Stimulated activated CD8-positive, alpha-beta memory T cell treated with anti-CD3 and anti-CD28 coated beads, Interleukin-7, amount 100 ng/mL, for 1 hour (primary cell): ENCODE results near the gene RNF39.
"Not testable (repeated sequence)": the region's sequence is repeated elsewhere in the genome, so short reads cannot be mapped to it uniquely, and the experiment has no call there.

Source experiments
- DNase-seq, 2 donors: peaks; one replicate each; pipeline ENCODE4 v3.0.0-alpha.2; 2020; ENCODE audit warnings: low read depth in 2 of 2

The RNF39 gene

GRCh38 chr6:30062471-30063178 lies 12.9 kb downstream of the RNF39 start:
- DNase-seq = no peak

GRCh38 chr6:30061858-30062458 lies 13.6 kb downstream of the RNF39 start:
- no peak for DNase-seq

- DNase-seq = peak; percentile 69 to 73
These were observed 14.3 kb downstream of the RNF39 start, which contains the start of gene POLR1H for GRCh38 chr6:30061092-30061857. TSS of gene POLR1H (plus strand) at chr6:30061265. CDS start at chr6:30061525, 260 bp downstream.

- no peak for DNase-seq
These were observed 14.9 kb downstream of the RNF39 start for GRCh38 chr6:30060606-30061091.

- no peak for DNase-seq
These were observed 20.1 kb downstream of the RNF39 start for GRCh38 chr6:30055513-30055912.

GRCh38 chr6:30053682-30054081 lies 21.9 kb downstream of the RNF39 start:
- DNase-seq = no peak

GRCh38 chr6:30047220-30047619 lies 28.3 kb downstream of the RNF39 start:
- no peak for DNase-seq

GRCh38 chr6:30044630-30045029 lies 30.9 kb downstream of the RNF39 start:
- DNase-seq = no peak

GRCh38 chr6:30043744-30044143 lies 31.8 kb downstream of the RNF39 start:
- no peak for DNase-seq

GRCh38 chr6:30042914-30043313 lies 32.7 kb downstream of the RNF39 start:
- DNase-seq = no peak

GRCh38 chr6:30042476-30042875 lies 33.1 kb downstream of the RNF39 start:
- no peak for DNase-seq

GRCh38 chr6:30041821-30042220 lies 33.7 kb downstream of the RNF39 start:
- no peak for DNase-seq

- DNase-seq = no peak
These were observed 34.3 kb downstream of the RNF39 start for GRCh38 chr6:30041221-30041620.

- no peak for DNase-seq
These were observed 38.3 kb downstream of the RNF39 start for GRCh38 chr6:30037182-30037788.

GRCh38 chr6:30035784-30036183 lies 39.8 kb downstream of the RNF39 start:
- no peak for DNase-seq

GRCh38 chr6:30033440-30033839 lies 42.1 kb downstream of the RNF39 start:
- not testable (repeated sequence) for DNase-seq

GRCh38 chr6:30031381-30031780 lies 44.2 kb downstream of the RNF39 start:
- DNase-seq = no peak

- no peak for DNase-seq
These were observed 46.0 kb downstream of the RNF39 start for GRCh38 chr6:30029588-30029987.

GRCh38 chr6:30025186-30025585 lies 50.4 kb downstream of the RNF39 start:
- DNase-seq = no peak

- not testable (repeated sequence) for DNase-seq
These were observed 52.9 kb downstream of the RNF39 start for GRCh38 chr6:30022712-30023111.

GRCh38 chr6:30022189-30022588 lies 53.4 kb downstream of the RNF39 start:
- DNase-seq = no peak

- DNase-seq = no peak
These were observed 54.9 kb downstream of the RNF39 start for GRCh38 chr6:30020626-30021025.
